GM21825 (cell line): Measurements from ENCODE around the gene MAST4.

Source experiments
- ATAC-seq: cut with Tn5 transposase; IDR thresholded peaks from one replicate; pipeline ENCODE4 v1.9.1; 2021; ENCODE audit warnings: mild to moderate bottlenecking, moderate library complexity; ENCODE audit not compliant: unreplicated experiment

MAST4 gene

DNA sequence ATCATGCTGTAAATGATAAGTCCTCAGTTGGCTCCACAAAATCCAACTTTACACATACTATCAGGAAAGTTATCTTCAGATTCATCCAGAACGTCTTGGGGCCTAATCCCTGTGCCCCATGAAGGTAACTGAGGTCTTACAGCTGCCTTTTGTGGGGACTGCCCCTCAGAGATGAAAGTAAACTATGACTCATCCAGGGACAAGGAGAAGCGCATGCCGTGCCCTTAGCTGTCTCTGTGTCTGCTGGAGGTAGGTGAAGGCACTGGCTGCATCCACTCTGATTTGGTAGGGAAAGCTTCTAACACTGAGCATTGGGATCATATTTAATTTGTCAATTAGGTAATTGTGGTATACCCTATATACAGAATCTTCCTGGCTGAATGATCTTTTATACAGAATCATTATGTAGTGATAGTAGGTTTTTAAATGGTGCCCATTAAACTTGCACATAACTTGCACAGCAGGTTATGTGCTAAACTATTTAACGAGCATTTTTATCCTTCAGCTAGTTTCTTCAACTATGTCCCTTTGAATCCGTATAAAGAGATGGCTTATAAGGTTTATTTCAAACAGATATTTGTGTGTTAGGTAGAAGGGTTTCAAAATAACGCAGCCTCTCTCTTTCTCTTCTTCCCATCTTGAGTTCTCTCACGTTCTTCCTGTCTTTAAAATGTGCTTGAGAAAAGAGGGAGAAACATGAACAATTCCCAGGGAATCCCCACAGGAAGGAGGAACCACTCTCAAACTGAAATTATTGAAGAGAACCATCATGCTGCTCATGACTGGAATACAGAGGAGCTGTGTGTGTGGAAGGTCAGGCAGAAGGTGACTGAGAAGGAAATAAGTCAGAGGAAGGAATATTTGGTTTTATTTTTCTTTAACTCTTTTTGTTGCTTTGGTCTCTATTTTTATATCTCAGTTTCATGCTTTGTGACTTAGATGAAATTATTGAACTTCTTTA, 349.5 kb downstream of the MAST4 start:
- ATAC-seq = peak; percentile 98

GRCh38 chr5:66947458-66947857, 351.3 kb downstream of the MAST4 start:
- ATAC-seq = no peak

GRCh38 chr5:66949066-66949465, 352.9 kb downstream of the MAST4 start:
- ATAC-seq = no peak

- no peak for ATAC-seq
These were observed 356.0 kb downstream of the MAST4 start for GRCh38 chr5:66952153-66952552.

- ATAC-seq = no peak
These were observed 360.2 kb downstream of the MAST4 start for GRCh38 chr5:66956439-66956838.

GRCh38 chr5:66958201-66958979, 362.2 kb downstream of the MAST4 start:
- no peak for ATAC-seq

DNA sequence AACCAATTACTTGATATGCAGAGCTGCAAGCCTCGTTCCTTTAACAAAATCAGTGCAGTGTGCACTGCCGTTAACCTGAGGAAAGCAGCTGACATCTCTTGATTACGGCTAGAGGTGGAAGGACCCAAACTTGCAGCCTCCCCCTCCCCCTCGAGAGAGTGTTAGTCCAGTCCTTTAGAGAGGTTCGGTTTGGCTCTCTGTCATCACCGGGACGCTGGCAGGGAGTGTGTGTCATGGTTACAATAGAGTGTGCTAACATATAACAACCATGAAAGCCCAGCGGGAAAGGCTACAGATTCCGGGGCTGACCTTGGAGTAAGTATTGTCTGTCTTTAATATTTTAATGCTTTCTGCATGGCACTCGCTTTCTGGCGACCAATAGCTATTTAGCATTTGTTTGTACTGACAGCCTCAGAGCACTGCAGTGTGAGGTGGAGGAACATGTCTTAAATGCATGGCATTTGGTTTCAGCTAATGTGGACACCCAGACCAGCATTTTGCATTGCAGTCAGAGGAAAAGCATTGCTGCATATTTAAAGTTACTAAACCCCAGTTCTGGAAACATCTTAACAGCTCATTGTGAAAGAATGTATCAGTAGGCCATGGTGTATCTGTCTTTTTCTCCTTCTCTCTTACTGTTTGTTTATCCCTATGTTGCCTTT, 362.9 kb downstream of the MAST4 start:
- no peak for ATAC-seq

DNA sequence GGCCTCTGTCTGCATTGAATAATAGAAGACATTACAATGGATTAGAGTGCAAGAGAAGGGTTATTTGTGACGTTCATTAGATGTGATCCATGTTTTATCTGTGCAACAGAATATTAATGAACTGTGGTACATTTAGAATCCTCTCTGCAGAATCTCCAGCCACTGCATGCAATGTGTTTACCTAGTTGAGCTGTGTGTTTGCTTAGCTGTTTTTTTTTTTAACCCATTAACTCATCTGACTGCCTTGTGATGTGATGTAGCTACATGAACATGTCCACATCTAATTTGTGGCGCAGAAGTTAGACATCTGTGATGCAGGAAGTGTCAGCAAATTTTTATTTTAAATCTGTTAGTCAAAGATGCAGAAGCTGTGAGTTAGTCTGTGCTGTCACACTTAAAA, 363.5 kb downstream of the MAST4 start:
- no peak for ATAC-seq

- ATAC-seq = no peak
These were observed 364.4 kb downstream of the MAST4 start for GRCh38 chr5:66960369-66961137.

DNA sequence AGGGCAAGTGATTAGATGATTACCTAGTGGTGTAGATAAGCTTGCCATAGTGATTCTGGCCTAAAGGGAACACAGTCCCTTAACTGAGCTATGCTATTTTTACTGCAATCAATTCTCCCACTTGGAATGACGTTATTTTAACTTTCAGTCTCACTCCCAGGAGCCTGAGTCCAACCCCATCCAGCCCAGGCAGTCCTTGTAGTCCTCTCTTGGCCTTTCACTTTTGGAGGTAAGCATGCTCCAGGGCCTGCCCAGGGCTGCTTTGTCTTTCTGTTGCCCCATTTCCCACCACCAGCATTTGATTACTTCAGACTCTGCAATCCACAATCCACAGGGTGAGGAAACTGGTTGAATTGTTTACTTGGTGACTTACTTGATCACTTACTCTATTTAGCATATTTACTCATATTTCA, 367.4 kb downstream of the MAST4 start:
- no peak for ATAC-seq

GRCh38 chr5:66966439-66966838, 370.2 kb downstream of the MAST4 start:
- ATAC-seq = no peak

DNA sequence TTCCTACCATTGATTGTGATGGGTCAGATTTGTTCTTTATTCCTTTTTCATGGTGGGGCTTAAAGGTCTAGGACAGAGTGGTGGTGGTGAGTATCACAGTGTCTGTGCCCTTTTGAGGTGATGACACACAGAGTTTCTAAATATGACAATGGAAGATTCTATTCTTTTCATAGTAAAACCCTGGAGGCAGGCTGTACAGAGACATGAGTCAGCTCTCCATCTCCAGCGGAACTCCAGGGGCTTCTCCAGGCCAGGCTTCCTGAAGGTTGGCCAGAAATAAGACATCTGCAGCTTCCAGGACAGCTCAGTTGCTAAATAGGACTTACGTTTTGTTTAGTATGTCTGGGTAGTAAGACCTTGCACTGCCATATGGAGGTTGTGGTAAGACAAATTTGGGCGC, 370.9 kb downstream of the MAST4 start:
- ATAC-seq = no peak

- no peak for ATAC-seq
These were observed 371.7 kb downstream of the MAST4 start for GRCh38 chr5:66967826-66968262.

GRCh38 chr5:66969484-66969883, 373.3 kb downstream of the MAST4 start:
- no peak for ATAC-seq

DNA sequence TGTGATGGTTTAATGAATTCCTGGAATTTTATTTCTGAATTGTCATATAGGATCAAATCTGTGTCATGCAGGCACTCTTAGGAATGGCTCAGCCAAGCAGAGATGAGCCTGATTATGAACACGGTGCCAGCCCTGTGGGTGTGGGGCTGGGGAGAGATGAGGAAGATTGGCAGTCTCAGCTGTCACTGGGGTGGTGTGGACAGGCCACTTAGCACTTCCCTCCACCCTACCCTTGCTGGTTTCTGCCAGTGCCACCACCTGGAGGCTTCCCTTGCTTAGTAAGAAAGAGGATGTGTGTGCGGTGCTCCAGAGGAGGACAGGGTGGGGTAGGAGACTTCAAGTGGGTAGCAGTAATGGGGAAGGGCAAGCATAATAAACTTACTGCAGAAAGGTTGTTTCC, 373.8 kb downstream of the MAST4 start:
- no peak for ATAC-seq

GRCh38 chr5:66972004-66972403, 375.8 kb downstream of the MAST4 start:
- no peak for ATAC-seq

- ATAC-seq = no peak
These were observed 378.1 kb downstream of the MAST4 start for GRCh38 chr5:66974256-66974655.

DNA sequence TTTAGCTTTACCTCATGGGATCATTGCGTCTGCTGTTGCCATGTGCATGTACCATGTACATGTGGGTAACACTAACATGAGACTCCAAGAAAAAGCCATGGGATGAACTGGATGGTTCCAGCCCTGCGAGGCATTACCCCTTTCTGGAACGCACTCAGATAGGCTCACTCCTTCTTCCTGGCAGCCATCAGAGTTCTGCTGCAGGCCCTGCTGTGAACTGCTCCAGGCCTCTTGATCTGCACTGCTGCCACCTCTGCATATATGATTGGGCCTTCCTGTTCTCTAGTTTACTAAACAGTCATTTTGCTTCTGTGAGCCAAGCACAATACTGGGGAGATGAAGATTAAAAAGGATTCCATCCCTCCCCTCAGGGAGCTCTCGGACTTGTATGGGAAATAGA, 379.9 kb downstream of the MAST4 start:
- no peak for ATAC-seq

DNA sequence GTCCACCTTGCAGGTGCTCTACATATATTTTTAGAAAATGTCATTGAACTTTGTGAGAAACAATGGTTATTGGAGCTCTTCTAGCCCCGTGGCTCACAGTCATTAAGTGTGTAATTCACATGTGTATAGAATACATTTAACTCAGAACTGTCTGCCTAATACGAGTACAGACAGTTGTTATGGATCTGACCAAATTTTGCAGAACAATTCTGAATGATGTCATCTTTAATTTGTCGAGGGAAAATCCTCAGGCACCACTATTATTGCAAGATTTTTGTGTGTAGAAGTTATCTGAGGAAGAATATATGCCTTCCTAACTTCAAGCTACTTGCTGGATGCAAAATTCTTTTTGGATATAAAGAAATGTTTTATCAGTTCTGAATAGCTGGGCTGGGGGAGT, 383.5 kb downstream of the MAST4 start:
- ATAC-seq = no peak

DNA sequence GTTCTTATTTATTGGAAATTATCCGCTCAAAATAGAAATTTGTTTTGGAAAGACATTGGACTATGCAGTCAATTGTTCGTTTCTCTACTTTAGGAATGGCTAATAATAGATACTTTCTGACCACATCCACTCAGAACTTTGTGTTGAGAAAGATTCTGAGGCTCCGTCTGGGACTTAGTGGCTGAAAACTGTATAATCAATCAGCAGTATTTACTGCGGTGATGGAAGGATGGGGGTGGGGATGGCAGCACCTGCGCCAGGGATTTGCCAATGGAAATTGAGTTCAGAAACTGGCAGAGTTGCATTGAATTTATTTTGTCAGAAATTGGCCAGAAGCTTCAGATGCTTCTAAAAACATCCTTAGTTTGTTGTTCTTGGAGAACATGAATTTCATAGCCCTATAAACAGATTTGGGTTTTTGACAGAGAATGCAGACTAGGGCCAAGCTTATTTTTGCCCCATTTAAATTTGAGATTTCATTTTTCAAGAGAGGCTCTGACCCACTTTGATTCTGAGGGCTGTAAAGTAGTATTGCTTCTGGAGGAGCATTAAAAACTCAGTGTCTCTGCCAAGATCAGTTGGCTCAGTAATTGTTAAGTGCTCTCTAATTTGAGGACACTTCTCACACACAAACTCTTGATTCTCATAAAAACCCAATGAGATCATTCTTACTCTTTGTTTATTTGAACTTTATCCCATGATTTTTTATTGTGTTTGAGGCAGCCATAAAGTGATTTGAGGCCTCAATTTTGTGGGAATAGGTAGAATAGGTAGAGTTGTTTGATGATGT, 385.3 kb downstream of the MAST4 start:
- ATAC-seq = no peak
